Smooth muscle cell of the brain vasculature (primary cell): ENCODE results near the gene CHAF1A.

Experiments used
- DNase-seq: peaks from one replicate; pipeline ENCODE4 v3.0.0-alpha.2; 2012; ENCODE audit warnings: low read depth, low spot score

CHAF1A gene

DNA sequence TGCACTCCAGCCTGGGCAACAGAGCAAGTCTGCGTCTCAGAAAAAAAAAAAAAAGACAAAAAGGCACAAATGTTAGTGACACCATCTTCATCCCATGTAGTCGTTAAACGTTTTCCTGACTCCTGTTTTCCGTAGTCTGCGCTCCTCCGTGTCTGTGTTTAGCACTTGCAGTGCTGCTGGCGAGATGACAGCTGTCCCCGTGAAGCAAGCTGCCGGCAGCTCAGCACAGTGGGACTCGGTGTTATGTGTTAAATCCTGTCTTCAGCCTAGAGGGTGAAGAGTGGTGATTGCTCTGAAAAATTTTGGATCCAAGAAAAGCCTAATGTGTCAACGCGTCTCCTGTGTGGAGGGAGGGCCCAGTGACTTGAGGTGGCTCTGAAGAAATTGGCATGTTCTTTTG, 36.8 kb downstream of the CHAF1A start:
- DNase-seq: no peak

DNA sequence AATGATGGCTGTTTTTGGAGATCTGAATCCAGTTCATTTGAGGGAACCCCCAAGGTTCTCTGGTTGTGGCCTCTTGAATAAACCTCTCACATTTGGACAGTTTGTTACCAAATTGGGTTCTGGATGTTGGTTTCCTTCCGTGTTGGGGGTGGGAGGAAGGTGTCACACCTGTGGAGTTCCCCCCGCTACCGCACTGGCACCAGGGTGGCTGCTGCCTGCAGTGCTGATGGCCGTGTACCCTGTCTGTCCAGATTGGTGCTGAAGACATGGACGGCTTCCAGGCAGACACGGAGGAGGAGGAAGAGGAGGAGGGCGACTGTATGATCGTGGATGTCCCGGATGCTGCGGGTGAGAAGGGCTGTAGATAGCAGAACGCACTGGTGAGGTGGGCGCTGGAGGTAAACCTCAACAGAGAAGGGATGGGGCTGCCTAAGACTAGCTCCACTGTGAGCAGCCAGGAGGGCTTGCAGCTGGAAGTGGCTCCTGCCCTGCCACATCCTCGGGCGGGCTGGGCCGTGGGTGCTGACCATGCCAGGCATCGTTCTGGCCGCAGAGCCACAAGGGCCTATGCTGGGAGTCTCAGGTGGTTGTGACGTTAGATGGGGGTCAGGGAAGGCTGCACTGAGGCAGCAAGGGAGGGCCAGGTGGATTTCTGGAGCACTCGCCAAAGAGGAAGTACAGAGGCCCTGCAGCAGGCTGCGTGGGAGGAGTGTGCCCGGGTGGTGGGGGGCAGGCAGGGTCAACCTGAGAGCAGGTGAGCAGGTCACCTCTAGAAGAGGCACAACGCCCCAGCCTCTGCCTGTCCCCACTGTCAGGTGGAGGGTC, 39.8 kb downstream of the CHAF1A start:
- DNase-seq: no peak

DNA sequence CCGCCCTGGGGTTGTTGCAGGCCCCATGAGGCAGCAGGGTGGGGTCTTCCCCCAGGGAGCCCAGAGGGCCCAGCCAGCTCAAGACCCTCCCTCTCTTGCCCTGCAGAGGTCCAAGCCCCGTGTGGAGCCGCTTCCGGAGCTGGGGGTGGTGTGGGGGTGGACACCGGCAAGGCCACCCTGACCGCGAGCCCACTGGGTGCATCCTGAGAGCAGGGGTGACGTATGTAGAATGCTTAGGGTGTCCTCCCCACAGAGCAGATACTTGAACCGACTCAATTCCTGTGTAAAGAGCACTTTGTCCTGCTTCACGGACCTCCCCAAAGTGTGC, 40.3 kb downstream of the CHAF1A start:
- DNase-seq: no peak

DNA sequence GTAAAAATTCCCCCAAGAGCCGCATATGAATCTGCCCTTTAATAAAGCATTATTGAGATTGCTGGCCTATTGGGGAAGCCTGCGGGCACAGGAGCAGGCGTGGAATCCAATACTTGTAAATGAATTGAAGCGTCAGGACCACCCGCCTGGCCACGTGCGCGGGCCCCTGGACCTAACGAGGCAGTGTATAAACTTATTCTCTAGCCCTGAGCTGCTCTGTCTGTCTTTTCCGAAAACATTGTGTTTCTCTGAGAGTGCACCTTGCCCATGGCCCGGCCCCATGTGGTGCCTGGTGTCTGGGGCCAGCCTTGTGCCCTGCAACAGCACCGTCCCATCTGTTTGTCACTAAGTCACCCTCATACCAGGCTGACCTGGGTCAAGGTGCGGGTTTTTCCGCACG, 40.7 kb downstream of the CHAF1A start:
- no peak for DNase-seq

DNA sequence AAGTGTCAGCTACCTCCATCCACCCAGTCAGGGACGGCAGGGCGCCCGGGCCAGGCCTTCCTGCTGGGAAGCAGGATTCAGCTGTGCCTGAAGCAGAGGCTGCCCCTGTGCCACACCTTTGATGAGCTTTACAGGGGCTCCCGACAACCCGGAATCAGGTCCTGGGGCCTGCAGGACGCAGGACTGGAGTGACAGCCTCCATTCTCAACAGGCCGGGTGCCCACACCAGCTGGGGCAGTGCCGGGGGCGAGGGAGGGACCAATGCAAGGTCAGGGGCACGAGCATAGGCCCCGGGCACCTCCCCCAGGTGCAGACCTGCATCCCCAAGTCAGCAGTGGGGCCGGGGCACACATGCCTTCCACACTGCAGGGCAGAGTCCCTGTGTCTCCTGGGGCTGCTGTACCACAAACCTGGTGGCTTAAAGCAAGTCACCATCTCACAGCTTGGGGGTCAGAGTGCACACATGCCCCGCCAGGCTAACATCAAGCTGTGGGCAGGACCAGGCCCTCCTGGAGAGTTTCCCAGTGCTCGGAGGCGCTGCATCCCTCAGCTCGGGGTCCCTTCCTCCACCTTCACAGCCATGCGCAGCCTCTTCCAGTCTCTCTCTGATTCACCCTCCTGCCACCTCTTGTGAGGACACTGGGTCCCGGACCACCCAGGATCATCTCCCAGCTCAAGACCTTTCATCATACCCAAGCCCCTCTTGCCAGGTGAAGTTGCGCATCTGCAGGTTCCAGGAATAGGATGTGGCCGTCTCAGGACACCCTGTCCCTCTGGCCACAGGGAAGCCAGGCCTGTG, 41.7 kb downstream of the CHAF1A start:
- DNase-seq: no peak

DNA sequence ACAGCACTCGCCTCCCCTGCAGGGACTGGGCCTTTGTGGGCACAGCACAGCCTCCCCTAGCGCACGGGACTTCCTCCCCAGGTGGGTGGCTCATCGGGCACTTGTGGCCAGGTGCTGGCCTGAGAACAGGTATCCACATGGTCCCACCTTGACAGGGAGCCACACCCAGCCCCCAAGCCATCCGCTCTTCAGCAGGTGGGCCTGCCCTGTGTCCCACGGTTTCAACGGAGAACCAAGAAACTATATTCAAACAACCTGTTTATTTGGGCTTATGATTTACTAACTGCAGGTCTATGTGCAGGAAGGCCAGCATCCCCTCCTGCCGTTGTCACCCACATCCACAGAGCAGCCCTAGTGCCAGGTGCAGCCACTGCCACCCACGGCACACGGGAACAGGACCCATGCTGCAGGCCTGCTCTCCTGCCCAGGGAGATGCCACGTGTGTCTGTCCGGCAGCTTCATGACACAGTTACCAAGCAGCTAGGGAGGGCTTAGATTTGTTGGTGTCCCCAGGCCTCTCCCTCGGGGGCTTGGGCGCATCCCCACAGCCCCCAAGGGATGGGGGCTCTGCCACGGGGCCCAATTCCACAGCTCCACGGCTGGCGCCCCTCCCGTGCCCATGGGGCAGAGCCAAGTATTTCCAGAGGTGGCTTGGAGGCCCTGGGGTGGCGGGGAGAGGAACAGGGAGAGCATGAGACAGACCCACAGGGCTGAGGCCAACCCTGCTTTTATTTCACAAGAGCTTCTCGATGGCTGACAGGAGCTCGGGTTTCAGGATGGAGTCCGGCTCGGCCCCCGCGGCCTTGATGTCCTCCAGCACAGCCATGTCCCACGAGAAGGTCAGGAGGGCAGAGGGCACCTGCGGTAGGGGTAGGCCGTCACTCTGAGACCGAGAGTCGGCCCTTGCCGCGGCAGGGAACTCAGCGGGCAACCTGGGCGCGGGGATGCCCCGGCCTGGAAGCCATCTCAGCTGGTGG, 42.6 kb downstream of the CHAF1A start:
- no peak for DNase-seq

DNA sequence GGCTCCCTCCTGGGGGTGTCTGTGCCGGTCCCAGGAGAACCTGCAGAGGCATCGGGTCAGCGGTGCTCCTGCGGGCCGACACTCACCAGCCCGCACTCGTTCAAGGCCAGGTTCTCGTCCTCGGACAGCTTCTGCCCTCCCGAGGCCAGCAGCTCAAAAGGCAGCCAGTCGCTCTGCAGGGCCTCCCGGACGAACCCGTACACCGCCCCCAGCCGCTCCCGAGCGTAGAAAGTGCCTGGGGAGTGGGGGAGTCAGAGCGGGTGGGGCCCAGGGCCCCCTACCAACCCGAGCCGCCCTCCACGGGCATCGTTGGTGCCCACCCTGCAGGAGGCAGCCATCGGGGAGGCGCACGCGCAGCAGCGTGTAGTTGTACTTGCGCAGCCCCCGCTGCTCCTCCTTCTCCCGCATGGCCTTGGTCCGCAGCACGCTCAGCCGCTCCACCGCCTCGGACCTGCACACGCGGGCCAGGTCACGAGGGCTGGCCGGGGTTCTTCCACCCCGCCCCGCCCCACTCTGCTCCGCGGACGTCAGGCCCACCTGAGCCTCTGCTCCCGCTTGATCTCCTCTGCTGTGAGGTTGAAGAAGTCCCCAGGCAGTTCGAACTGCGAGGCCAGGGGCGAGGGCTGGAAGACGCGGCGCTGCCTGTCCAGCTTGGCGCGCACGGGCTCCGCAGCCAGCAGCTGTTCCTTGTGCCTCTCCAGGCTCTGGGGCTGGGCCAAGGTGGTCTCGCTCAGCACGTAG, 43.7 kb downstream of the CHAF1A start:
- no peak for DNase-seq

DNA sequence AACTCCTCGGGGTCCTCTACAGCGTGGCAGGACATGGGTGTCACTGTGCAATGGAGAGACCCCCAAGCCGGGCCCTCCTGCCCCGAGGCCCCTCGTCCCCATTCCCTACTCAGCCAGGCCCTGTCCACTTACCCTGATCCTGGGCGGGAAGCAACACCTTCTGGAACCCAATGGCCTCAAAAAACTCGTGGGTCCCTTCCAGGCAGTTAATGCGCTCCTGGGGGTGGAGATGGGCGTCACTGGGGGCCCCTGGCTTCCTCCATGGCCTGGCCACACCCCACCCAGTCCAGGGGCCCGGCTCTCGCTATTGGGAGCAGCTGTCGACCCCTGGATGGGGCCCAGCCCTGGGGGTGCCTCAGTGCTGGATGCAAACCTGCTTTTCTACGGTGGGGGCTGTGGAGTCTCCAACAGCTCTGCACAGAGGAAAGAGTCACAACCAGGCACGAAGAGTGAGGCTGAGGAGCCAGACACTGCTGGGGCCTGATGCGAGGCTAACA, 44.3 kb downstream of the CHAF1A start:
- no peak for DNase-seq

DNA sequence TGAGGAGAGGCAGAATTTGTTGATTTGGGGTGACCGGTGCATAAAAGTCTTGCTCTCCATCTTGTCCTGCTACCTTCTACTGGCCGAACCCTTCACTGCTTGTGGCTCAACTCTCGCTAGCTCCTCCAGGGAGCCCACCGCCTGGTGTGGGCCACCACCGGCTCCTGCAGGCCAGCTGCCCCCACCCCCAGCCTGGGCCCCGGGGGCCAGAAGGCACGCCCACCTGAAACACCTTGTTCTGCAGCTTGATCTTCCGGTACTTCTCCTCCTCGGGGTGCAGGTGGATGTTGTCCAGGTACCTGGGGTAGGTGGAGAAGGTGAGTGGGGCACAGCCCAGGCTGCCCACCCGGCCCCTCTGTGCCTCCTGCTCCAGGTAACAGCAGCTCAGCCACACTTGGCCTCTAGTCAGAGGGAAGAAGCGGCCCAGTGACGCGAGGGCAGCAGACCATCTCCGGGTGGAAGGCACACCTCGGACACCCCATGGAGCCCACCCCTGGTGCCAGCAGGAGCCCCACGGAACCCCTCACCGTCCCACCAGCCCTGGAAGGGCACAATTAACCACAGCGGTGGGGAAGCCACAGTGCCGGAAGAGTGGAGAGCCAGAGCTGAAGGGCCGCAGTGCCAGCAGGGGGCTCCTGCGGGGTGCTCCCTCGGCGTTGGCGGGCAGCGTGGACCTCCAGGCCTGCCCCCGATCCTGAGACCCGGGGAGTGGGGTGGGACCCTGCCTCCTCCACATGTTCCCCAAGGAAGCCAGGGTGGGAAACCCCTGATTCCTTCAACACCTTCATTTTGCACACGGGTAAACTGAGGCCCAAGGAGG, 45.1 kb downstream of the CHAF1A start:
- no peak for DNase-seq

DNA sequence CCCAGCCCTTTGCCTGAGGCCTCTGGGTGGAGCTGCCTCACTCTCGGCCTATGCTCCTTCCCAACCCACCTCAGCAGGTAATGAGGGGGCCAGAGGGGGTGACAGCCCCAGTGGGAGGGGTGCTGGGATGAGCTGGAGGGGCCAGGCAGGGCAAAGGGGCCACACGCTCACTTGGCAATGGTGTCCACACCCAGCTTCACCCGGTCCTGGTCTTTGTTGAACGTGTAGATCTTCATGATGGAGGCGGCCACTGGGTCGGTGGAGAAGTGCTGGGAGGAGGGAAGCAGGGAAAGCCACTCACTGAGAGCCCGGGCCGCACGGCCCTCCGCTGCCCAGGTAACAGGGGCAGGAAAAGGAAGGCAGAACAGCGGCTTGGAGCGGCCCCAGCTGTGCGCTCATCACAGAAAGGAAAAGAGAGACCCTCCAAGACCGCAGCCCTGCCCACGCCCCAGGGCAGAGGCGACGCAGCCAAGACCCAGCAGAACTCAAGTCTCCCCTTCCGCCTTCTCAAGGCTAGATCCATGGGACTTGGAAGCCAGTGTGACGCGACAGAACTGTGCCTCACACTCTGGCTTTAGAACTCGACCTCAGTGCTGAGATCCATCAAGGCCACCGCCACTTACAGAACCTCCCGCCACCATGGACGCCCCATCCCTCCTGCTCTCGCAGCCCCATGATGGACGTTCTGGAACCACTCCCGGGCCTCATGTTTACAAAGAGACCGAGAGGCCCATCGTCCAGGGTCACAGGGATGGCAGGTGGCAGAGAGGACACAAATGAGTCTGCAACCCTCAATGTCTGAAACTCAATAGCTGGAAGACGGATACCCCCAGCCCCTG, 45.9 kb downstream of the CHAF1A start:
- DNase-seq: no peak

DNA sequence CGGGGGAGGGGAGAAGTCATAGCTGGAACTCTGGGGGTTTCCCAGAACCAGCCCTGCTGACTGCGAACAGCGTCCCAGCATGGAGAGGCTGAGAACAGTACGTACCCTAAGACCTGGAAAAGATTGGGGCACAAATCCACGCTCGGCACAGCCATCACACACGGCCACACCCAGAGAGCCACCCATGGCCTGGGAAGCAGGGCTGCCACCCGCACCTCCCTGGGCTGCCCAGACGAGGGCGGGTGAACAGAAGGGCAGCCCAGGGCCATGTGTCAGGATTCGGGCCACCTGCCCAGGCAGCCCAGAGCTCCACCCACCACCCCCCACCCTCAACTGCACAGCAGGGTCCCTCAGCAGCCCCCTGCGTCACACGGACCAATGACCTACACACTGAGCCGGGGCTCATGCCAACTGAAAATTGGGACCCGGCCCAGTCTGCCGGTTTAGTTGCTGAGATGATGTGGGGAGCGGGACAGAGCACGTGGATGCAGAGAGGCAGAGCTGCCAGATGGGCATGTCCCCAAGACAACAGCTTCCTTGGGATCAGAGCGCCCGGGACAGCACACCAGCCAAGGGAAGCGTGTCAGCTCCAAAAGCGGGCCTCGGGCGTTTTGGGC, 46.7 kb downstream of the CHAF1A start:
- no peak for DNase-seq

DNA sequence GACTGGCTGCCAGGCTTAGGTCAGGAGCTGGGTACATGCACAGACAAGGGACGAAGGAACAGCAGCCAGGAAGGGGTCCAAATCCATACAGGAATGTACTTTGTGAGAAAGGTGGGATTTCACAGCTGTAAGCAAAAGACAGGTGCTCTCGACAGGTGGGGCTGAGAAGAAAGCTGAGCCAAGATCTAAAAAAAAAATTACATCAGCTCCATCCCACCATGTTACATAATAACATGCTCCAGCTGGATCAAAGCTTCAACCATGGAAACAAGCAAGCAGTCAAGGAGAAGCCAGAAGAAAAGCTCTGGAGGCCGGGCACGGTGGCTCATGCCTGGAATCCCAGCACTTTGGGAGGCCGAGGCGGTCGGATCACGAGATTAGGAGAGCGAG, 47.2 kb downstream of the CHAF1A start:
- DNase-seq: no peak

DNA sequence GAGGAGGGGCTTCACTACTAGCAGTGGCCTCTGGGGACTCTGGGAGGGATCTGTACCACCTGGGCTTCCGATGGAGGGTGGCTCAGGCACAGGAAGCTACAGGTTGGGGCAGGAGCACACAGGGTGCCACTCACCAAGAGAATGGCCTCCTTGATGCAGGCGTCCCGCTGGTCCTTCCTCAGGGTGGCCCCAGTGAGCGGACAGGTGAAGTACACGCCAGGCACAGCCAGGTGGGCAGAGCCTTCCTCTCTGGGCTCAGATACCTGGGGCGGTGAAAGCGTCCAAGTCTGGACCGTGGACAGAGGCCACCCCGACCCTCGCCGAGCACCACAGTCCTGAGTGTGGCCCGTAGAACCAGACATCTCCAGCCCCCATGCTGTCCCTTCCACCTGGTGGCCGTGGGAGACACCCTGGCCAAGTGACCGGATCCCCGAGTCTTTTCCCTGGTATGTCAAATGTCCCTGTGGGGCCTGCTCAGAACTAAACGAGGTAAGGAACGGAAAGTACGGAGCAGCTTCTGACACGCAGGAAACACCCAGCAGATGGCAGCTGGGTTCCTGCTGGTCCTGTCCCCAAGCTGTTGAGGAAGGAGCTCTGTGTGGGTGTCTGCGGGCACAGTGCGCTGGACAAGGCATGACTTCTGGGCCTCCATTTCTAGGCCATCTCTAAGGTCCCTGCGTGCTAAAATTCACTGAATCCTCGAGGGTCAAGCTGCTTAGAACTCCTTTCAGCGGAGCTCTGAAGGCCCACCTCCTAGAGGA, 50.0 kb downstream of the CHAF1A start:
- DNase-seq: no peak

DNA sequence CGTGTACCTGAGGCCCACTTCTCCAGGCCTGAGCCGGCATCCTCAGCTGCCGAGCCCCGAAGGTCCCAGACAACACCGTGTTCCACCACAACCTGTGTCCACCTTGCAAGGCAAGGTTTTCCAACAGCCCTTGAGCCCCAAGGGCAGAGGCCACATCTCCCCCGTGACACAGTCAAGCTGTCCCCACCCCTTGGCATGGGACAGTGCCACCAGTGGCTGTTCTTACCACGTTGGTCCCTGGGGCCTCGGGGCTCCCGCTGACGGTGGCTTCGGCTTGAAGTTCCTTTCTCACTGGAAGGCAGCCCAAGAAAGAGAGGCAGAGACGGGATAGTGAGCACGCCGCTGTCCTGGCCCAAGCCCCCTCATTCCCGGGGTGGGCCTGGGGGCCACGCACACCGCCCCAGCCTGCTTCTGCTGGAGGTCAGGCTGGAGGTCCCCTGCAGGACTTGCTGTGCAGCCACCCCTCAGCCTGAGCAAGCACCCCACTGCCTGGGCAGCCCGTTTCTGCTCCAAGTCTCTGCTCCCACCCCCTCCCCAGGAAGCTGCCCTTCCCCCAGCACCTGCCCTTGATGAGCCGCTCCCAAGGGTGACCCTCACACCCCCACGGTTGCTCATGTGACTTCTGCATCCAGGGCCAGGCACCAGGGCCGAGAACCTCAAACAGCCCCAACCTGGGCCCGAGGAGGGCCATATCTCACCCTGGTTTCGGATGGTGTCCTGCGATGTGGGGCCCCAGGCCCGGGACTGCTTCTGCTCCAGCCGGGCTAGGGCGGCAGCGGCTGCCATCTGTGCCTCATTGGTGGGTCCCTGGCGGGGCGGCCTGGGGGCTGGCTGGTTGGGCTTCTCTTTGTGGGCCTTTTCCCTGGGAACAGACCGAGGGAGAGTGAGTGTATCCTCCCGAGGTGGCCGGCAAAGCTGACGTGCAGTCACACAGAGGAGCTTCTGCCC, 51.1 kb downstream of the CHAF1A start:
- DNase-seq: no peak

DNA sequence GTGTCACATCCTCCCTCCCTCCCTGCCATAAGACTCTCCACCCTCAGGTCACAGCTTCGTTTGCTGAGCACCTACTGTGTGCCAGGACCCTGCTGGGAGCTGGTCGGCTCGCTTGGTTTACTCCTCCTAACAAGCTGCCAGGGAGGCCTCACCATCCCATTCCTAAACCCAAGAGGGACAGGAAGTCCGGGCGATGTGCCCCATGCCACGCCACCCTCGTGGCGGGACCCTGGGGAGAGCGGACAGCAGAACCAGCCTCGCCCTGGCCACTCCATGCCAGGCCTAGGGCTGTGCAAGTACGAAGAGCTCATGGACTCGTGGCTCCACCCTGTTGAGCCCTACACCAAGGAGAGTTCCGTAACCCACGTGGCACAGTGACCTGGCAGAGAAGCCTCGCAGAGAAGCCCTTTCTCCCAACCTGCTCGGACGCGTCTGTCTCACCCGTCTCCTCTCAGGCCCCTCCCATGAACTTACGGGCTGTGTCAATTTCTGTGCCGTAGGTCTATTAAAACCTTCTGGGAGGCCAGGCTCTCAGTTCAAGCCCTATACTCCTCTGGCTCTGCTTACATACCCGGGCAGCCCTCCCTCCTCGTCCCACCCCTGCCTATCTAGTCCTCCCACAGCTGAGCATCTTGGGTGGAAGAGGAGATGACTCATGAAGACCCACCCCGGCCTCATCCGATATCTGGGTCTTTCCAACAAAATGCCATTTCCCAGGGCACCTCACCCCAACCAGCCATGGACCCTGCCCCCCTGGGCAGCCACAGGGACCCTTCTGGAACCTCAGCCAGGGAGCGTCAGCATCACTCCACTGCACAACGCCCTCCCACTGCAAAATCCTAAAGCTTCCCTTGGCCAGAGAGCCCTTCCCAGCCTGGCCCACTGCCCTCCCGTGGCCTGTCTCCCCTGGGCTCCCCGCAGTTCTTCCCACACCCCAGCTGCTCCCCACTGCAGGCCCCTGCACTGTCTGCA, 52.6 kb downstream of the CHAF1A start:
- DNase-seq: no peak
